SK-N-SH (cell line): ENCODE data around the gene COBL. TPM values are rescaled to one million over a fixed set of nuclear protein-coding genes. Genes with fewer than 3 reads are reported as not detected.

Source experiments
- CTCF ChIA-PET: fragments of 300-600, 350-600 bp; formaldehyde crosslinking; extraction: SDS; loops from one replicate; lab custom pipeline; 2021; lab: Yijun Ruan, JAX
- POLR2A ChIA-PET: fragments of 350-600 bp; sonication (Branson Sonifier 250); formaldehyde crosslinking; extraction: SDS; loops from one replicate; lab custom pipeline; 2020; ENCODE audit warnings: antibody characterized with exemption, inconsistent platforms; lab: Yijun Ruan, JAX
- DNase-seq: peaks from one replicate; pipeline ENCODE4 v3.0.0; 2012
- H2AFZ ChIP-seq: fragments of 200-600 bp; sonication (generic); 2 replicates; pipeline ENCODE4 v1.8.1; 2016; ENCODE audit warnings: antibody characterized with exemption, mild to moderate bottlenecking, low read depth
- H3F3A ChIP-seq: fragments of 200-600 bp; sonication (generic); replicated peaks from 2 replicates; pipeline ENCODE3; 2016; ENCODE audit warnings: antibody characterized with exemption, mild to moderate bottlenecking; ENCODE audit not compliant: insufficient read depth
- H3K27ac ChIP-seq, 2 experiments: fragments of 200-500 bp in 1 of 2; fragments of 200-600 bp in 1 of 2; sonication (Bioruptor generic) in 1 of 2; sonication (generic), shearing (Covaris generic) in 1 of 2; 2 replicates each; pipeline versions ENCODE4 v1.5.1 to v1.6.1; 2014 to 2016; ENCODE audit warnings: low read depth in 2 of 2, inconsistent platforms in 1 of 2, low read length in 1 of 2, mild to moderate bottlenecking in 1 of 2, mixed read lengths in 1 of 2
- H3K27me3 ChIP-seq: fragments of 200-600 bp; sonication (generic), shearing (Covaris generic); 2 replicates; pipeline ENCODE4 v1.6.1; 2016; ENCODE audit warnings: mixed run types; ENCODE audit not compliant: insufficient read depth
- H3K36me3 ChIP-seq, 2 experiments: fragments of 200-500 bp in 1 of 2; fragments of 200-600 bp in 1 of 2; sonication (Bioruptor generic) in 1 of 2; sonication (generic) in 1 of 2; replicated peaks in 1 of 2; 2 replicates each; pipeline versions ENCODE3 to v1.5.1; 2014 to 2016; ENCODE audit warnings: low read length in 1 of 2, mild to moderate bottlenecking in 1 of 2; ENCODE audit not compliant: insufficient read depth in 2 of 2, control insufficient read depth in 1 of 2
- H3K4me1 ChIP-seq, 2 experiments: fragments of 200-500 bp in 1 of 2; fragments of 200-600 bp in 1 of 2; sonication (Bioruptor generic) in 1 of 2; sonication (generic), shearing (Covaris generic) in 1 of 2; 2 replicates each; pipeline versions ENCODE4 v1.5.1 to v1.6.1; 2014 to 2016; ENCODE audit warnings: low read depth in 1 of 2, low read length in 1 of 2, mixed run types in 1 of 2; ENCODE audit not compliant: insufficient read depth in 2 of 2, control insufficient read depth in 1 of 2
- H3K4me2 ChIP-seq: fragments of 200-600 bp; sonication (generic), shearing (Covaris generic); 2 replicates; pipeline ENCODE4 v1.6.1; 2017; ENCODE audit warnings: mixed run types
- H3K4me3 ChIP-seq, 2 experiments: fragments of 200-500 bp in 1 of 2; fragments of 200-600 bp in 1 of 2; sonication (Bioruptor generic) in 1 of 2; sonication (generic), shearing (Covaris generic) in 1 of 2; 2 replicates each; pipeline versions ENCODE4 v1.5.1 to v1.8.1; 2014 to 2016; ENCODE audit warnings: low read depth in 2 of 2, inconsistent platforms in 1 of 2, low read length in 1 of 2, mild to moderate bottlenecking in 1 of 2, mixed read lengths in 1 of 2, moderate library complexity in 1 of 2
- H3K79me2 ChIP-seq: fragments of 200-600 bp; sonication (generic); 2 replicates; pipeline ENCODE4 v1.8.1; 2017; ENCODE audit warnings: mild to moderate bottlenecking; ENCODE audit not compliant: insufficient read depth
- H3K9ac ChIP-seq: fragments of 200-600 bp; sonication (generic); 2 replicates; pipeline ENCODE4 v1.6.1; 2017; ENCODE audit warnings: mixed run types
- H3K9me2 ChIP-seq: fragments of 200-600 bp; sonication (generic); 2 replicates; pipeline ENCODE4 v1.6.1; 2017; ENCODE audit warnings: mixed run types
- H3K9me3 ChIP-seq: fragments of 200-600 bp; sonication (generic); 2 replicates; pipeline ENCODE4 v1.6.1; 2017; ENCODE audit warnings: mixed run types, mild to moderate bottlenecking, moderate library complexity
- H4K20me1 ChIP-seq: fragments of 200-600 bp; sonication (generic); 2 replicates; pipeline ENCODE4 v1.6.1; 2017; ENCODE audit warnings: mild to moderate bottlenecking, mixed run types; ENCODE audit not compliant: insufficient read depth
- ELF1 ChIP-seq: IDR thresholded peaks from 2 replicates; pipeline ENCODE4 v1.4.0; 2012
- EZH2phosphoT487 ChIP-seq: fragments of 200-600 bp; sonication (generic); IDR thresholded peaks from 2 replicates; pipeline ENCODE4 v1.6.1; 2017; ENCODE audit warnings: low read depth, mixed run types, mild to moderate bottlenecking, antibody characterized with exemption, moderate library complexity, borderline replicate concordance
- FOSL2 ChIP-seq: IDR thresholded peaks from 2 replicates; pipeline ENCODE4 v1.4.0; 2012; ENCODE audit warnings: low read depth, mild to moderate bottlenecking, moderate library complexity, borderline replicate concordance
- GABPA ChIP-seq: IDR thresholded peaks from 2 replicates; pipeline ENCODE4 v1.4.0; 2012; ENCODE audit warnings: low read depth, mild to moderate bottlenecking
- GATA2 ChIP-seq: sonication (generic); formaldehyde crosslinking; IDR thresholded peaks from 2 replicates; pipeline ENCODE4 v1.5.0; 2020; ENCODE audit warnings: mild to moderate bottlenecking, missing genetic modification reagents
- MAX ChIP-seq: IDR thresholded peaks from 2 replicates; pipeline ENCODE4 v1.4.0; 2012; ENCODE audit warnings: low read depth
- MEF2A ChIP-seq: IDR thresholded peaks from 2 replicates; pipeline ENCODE4 v1.4.0; 2012; ENCODE audit warnings: low read depth, borderline replicate concordance
- NFIC ChIP-seq: IDR thresholded peaks from 2 replicates; pipeline ENCODE4 v1.4.0; 2012; ENCODE audit warnings: borderline replicate concordance
- NRF1 ChIP-seq: IDR thresholded peaks from 2 replicates; pipeline ENCODE4 v1.6.1; 2012; ENCODE audit warnings: low read depth, mild to moderate bottlenecking, low read length
- REST ChIP-seq: IDR thresholded peaks from 2 replicates; pipeline ENCODE4 v1.6.1; 2012; ENCODE audit warnings: mild to moderate bottlenecking, low read depth, low read length, moderate library complexity
- RFX5 ChIP-seq: IDR thresholded peaks from 2 replicates; pipeline ENCODE4 v1.6.1; 2012; ENCODE audit warnings: mild to moderate bottlenecking, improper control_type of control experiment, low read length
- SMC3 ChIP-seq: IDR thresholded peaks from 2 replicates; pipeline ENCODE4 v1.6.1; 2012; ENCODE audit warnings: low read depth, low read length, improper control_type of control experiment
- TEAD4 ChIP-seq: IDR thresholded peaks from 2 replicates; pipeline ENCODE4 v1.4.0; 2012; ENCODE audit warnings: mild to moderate bottlenecking, borderline replicate concordance; ENCODE audit not compliant: insufficient read depth
- ZBTB33 ChIP-seq: IDR thresholded peaks from 2 replicates; pipeline ENCODE4 v1.4.0; 2012; ENCODE audit warnings: low read depth, borderline replicate concordance
- WGBS: methylation state at CpG from one replicate; pipeline ENCODE4 v1.1.6; 2017; ENCODE audit warnings: low lambda C conversion rate; 5-methylcytosine and 5-hydroxymethylcytosine counted together
- polyA plus RNA-seq, 3 experiments: library from polyadenylated mRNA; depleted of rRNA; stranded (reverse); fragments of >200 nt; gene quantifications; 2 replicates each; pipeline ENCODE4 v1.2.3, GENCODE V29; 2012

Gene COBL
- polyA plus RNA-seq, 1 of the 3 experiments (the other 2 are of a cell fraction): under 0.01 TPM

GRCh38 chr7:51267169-51267568, 49.4 kb downstream of the COBL start:
- no peaks in the 10 kb centered on the region for H3F3A ChIP-seq
- DNase-seq: no peak

GRCh38 chr7:51265066-51265907, 51.3 kb downstream of the COBL start:
- Histone ChIP-seq H2AFZ (no peak overlapping the region), H3K4me3 (no peak overlapping the region), H3K79me2 (no peaks in the 10 kb centered on the region), H3K27ac (no peak overlapping the region), H3K27me3 (no peaks in the 10 kb centered on the region), H3K9me2 (no peaks in the 10 kb centered on the region), H3F3A (no peaks in the 10 kb centered on the region), H3K9ac (no peak overlapping the region), H4K20me1 (no peaks in the 10 kb centered on the region), H3K9me3 (no peaks in the 10 kb centered on the region), H3K36me3 (no peaks in the 10 kb centered on the region), H3K4me2 (no peak overlapping the region), H3K4me1 (no peaks in the 10 kb centered on the region)
- CTCF ChIA-PET: no interaction called here
- 47% methylated on average over 12 of the region's 12 CpGs for WGBS
- no peak for DNase-seq
- POLR2A ChIA-PET: no interaction called here
- TF ChIP-seq MEF2A (no peak), MAX (no peak), NFIC (no peak), ZBTB33 (no peak), GATA2 (CRISPR knock-in tag) (no peak), SMC3 (no peak)

More at GRCh38 chr7:51267169-51267568, 49.4 kb downstream of the COBL start:
- no peak overlapping the region for H3K9ac ChIP-seq
- no peaks in the 10 kb centered on the region for H3K27me3 ChIP-seq
- TF ChIP-seq MAX (no peak), RFX5 (no peak), ELF1 (no peak), NRF1 (no peak), TEAD4 (no peak), GABPA (no peak), FOSL2 (no peak), REST (no peak), EZH2phosphoT487 (no peak)
- ChIA-PET CTCF (interaction anchor here (0.6 kb wide), 1 partner anchor 18 kb away, joined by 4 read pairs; no protein-coding TSS in a partner anchor), POLR2A (no interaction called here)
- H3K9me2 ChIP-seq: no peaks in the 10 kb centered on the region
- no peak overlapping the region for H3K4me3 ChIP-seq
- 41% methylated on average over 2 of the region's 2 CpGs for WGBS
- no peaks in the 10 kb centered on the region for H4K20me1 ChIP-seq
- H3K4me1 ChIP-seq: no peaks in the 10 kb centered on the region
- H2AFZ ChIP-seq: no peak overlapping the region
- no peaks in the 10 kb centered on the region for H3K79me2 ChIP-seq
- H3K4me2 ChIP-seq: no peak overlapping the region
- H3K9me3 ChIP-seq: no peaks in the 10 kb centered on the region
- no peaks in the 10 kb centered on the region for H3K36me3 ChIP-seq
- no peak overlapping the region for H3K27ac ChIP-seq
